ENCODE data around the gene KNDC1.
"Not testable (repeated sequence)": the region's sequence is repeated elsewhere in the genome, so short reads cannot be mapped to it uniquely, and the experiment has no call there.

The KNDC1 gene

GRCh38 chr10:133227256-133227655 is 67.2 kb downstream of the KNDC1 start:
- Histone ChIP-seq H3K27ac (no peak overlapping the region), H3K9me3 (replicated peaks in 1 of 11) (0 out of 22 replicates have a peak, but pooled peaks cover 0 to 4% (median 0%) of the 10 kb centered on the region in 11 experiments), H3K4me1 (peaks cover 20 to 51% (median 44%) of the 10 kb centered on the region in 10 experiments), H3K9ac (no peak overlapping the region), H3K4me2 (peak overlapping the region in 1 of 11 experiments; percentile 88; a peak in 1 of 22 replicates), H3K4me3 (no peak overlapping the region), H4K20me1 (peaks cover 0 to 40% (median 6%) of the 10 kb centered on the region in 11 experiments; a peak in 8 of 22 replicates), H3K27me3 (peaks cover 79 to 86% (median 85%) of the 10 kb centered on the region in 11 experiments), H3K36me3 (no peaks in the 10 kb centered on the region)
- no peak for TF ChIP-seq Cebpa-rat (IDR thresholded peaks at IDR 0.05)

GRCh38 chr10:133229265-133230043 is 69.4 kb downstream of the KNDC1 start:
- H3K9ac ChIP-seq: no peak overlapping the region
- peaks cover 0 to 40% (median 6%) of the 10 kb centered on the region in 11 experiments; a peak in 8 of 22 replicates for H4K20me1 ChIP-seq

DNA sequence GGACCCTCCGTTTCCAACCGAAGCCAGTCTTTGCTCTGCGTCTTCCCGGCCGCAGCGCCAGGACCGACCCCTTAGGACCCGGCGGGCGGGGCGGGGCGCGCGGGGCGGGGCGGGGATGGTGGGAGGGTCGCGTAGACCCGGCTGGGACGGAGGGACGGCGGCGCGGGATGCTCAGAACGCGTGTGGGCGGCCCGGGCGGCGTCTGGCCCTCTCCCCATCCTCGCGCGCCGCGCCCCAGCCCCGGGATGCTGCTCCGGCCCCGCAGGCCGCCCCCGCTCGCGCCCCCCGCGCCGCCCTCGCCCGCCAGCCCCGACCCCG is 70.0 kb downstream of the KNDC1 start, which contains the start of gene UTF1:
Gene UTF1, plus strand, starts transcription at position 174 of the 318 bp plus-strand sequence. Its CDS starts 72 bp downstream, at position 246.
- peaks cover 17 to 49% (median 39%) of the 10 kb centered on the region in 10 experiments for H3K4me1 ChIP-seq
- no peak for TF ChIP-seq Cebpa-rat (IDR thresholded peaks at IDR 0.05)
- H3K4me3 ChIP-seq: peak within 1 kb of the TSS in 8 of 10 experiments; percentile 25 to 51 (median 40); a peak in 13 of 20 replicates
- H3K36me3 ChIP-seq: no peaks in the 10 kb centered on the region
- peaks cover 0 to 40% (median 6%) of the 10 kb centered on the region in 11 experiments; a peak in 8 of 22 replicates for H4K20me1 ChIP-seq
- peak within 1 kb of the TSS; percentile 56 to 73 (median 66) for H3K4me2 ChIP-seq
- no peak within 1 kb of the TSS; a peak in 1 of 22 replicates for H3K9ac ChIP-seq
- peaks cover 94 to 98% (median 98%) of the 10 kb centered on the region in 11 experiments for H3K27me3 ChIP-seq
- H3K9me3 ChIP-seq (replicated peaks in 1 of 11): 0 out of 22 replicates have a peak, but pooled peaks cover 0 to 4% (median 0%) of the 10 kb centered on the region in 11 experiments
- no peak within 1 kb of the TSS for H3K27ac ChIP-seq

More at GRCh38 chr10:133229265-133230043, 69.4 kb downstream of the KNDC1 start:
- H3K27ac ChIP-seq: no peak overlapping the region
- TF ChIP-seq Cebpa-rat (IDR thresholded peaks at IDR 0.05): no peak
- 0 out of 22 replicates have a peak, but pooled peaks cover 0 to 4% (median 0%) of the 10 kb centered on the region in 11 experiments for H3K9me3 ChIP-seq (replicated peaks in 1 of 11)
- H3K27me3 ChIP-seq: peaks cover 95 to 100% (median 100%) of the 10 kb centered on the region in 11 experiments
- H3K4me2 ChIP-seq: peak overlapping the region in 1 of 11 experiments; percentile 12; a peak in 1 of 22 replicates
- peaks cover 20 to 52% (median 42%) of the 10 kb centered on the region in 10 experiments for H3K4me1 ChIP-seq
- no peaks in the 10 kb centered on the region for H3K36me3 ChIP-seq
- H3K4me3 ChIP-seq: no peak overlapping the region; a peak in 1 of 20 replicates

DNA sequence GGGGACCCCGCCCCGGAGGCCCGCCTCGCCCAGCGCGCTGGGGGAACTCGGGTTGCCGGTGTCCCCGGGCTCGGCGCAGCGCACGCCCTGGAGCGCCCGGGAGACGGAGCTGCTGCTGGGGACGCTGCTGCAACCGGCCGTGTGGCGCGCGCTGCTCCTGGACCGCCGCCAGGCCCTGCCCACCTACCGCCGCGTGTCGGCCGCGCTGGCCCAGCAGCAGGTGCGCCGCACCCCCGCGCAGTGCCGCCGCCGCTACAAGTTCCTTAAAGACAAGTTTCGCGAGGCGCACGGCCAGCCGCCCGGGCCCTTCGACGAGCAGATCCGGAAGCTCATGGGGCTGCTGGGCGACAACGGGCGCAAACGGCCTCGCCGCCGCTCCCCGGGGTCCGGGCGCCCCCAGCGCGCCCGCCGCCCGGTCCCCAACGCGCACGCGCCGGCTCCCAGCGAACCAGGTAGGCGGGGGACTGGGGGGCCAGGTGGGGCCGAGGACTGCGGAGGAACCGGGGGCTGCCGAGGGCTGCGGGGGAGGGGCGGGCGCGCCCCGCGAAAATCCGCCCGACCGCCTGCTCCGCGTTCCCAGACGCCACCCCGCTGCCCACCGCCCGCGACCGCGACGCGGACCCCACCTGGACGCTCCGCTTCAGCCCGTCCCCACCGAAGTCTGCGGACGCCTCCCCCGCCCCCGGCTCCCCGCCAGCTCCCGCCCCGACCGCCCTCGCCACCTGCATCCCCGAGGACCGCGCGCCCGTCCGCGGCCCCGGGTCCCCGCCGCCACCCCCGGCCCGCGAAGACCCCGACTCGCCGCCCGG is 70.6 kb downstream of the KNDC1 start:
- Histone ChIP-seq H3K27ac (no peak overlapping the region), H3K4me3 (peak overlapping the region in 8 of 10 experiments; percentile 25 to 51 (median 40); a peak in 13 of 20 replicates), H3K9ac (no peak overlapping the region; a peak in 1 of 22 replicates), H3K27me3 (peaks cover 94 to 98% (median 98%) of the 10 kb centered on the region in 11 experiments), H3K4me2 (peak overlapping the region; percentile 56 to 73 (median 66)), H4K20me1 (peaks cover 0 to 38% (median 6%) of the 10 kb centered on the region in 11 experiments; a peak in 8 of 22 replicates), H3K4me1 (peaks cover 17 to 49% (median 39%) of the 10 kb centered on the region in 10 experiments), H3K9me3 (replicated peaks in 1 of 11) (0 out of 22 replicates have a peak, but pooled peaks cover 0 to 4% (median 0%) of the 10 kb centered on the region in 11 experiments), H3K36me3 (no peaks in the 10 kb centered on the region)
- TF ChIP-seq Cebpa-rat (IDR thresholded peaks at IDR 0.05): no peak

GRCh38 chr10:133231244-133231945 is 71.4 kb downstream of the KNDC1 start:
- Histone ChIP-seq H3K4me1 (peaks cover 16 to 49% (median 39%) of the 10 kb centered on the region in 10 experiments), H3K4me3 (no peak overlapping the region), H3K36me3 (no peaks in the 10 kb centered on the region), H3K9ac (no peak overlapping the region), H3K27ac (no peak overlapping the region), H3K27me3 (peaks cover 93 to 98% (median 98%) of the 10 kb centered on the region in 11 experiments), H4K20me1 (peaks cover 0 to 33% (median 6%) of the 10 kb centered on the region in 11 experiments; a peak in 8 of 22 replicates), H3K9me3 (replicated peaks in 1 of 11) (0 out of 22 replicates have a peak, but pooled peaks cover 0 to 4% (median 0%) of the 10 kb centered on the region in 11 experiments), H3K4me2 (peak overlapping the region in 9 of 11 experiments; percentile 6 to 63 (median 42); a peak in 13 of 22 replicates)
- no peak for TF ChIP-seq Cebpa-rat (IDR thresholded peaks at IDR 0.05)

DNA sequence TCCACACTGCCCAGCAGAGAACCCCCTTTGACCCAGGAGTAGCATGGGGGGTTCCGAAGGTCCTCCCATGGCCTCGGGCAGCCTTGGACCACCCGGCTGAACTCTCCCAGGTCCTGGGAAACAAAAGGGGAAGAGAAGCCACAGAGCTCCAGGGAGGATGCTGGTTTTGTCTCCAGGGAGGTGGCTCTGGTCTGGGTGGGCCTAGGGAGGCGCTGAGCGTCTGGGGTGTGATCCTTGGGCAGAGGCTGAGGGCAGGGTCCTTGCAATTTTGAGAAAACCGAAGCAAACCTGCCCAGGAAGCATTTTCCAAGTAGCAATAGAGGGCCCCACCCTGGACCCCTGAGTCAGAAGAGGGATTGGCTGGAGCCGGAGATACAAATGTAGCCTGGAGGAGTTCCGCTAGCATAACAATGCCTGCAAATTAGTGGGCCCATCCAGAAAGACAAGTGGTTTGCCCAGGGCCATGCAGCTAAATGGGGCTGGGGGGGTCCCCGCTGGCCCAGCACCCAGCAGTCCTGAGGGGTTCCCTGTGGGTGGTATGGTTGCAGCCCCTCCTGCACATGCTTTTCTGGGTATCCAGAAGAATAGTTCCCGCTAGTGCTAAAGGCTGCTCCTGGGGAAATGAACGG is 72.0 kb downstream of the KNDC1 start:
- 0 out of 22 replicates have a peak, but pooled peaks cover 0 to 4% (median 0%) of the 10 kb centered on the region in 11 experiments for H3K9me3 ChIP-seq (replicated peaks in 1 of 11)
- H3K4me3 ChIP-seq: no peak overlapping the region
- H3K9ac ChIP-seq: no peak overlapping the region
- H3K27ac ChIP-seq: no peak overlapping the region
- peaks cover 21 to 49% (median 40%) of the 10 kb centered on the region in 10 experiments for H3K4me1 ChIP-seq
- peaks cover 93 to 98% (median 98%) of the 10 kb centered on the region in 11 experiments for H3K27me3 ChIP-seq
- no peak for TF ChIP-seq Cebpa-rat (IDR thresholded peaks at IDR 0.05)
- peaks cover 0 to 33% (median 10%) of the 10 kb centered on the region in 11 experiments; a peak in 12 of 22 replicates for H4K20me1 ChIP-seq
- H3K4me2 ChIP-seq: peak overlapping the region in 9 of 11 experiments; percentile 6 to 63 (median 42); a peak in 14 of 22 replicates
- H3K36me3 ChIP-seq: no peaks in the 10 kb centered on the region

DNA sequence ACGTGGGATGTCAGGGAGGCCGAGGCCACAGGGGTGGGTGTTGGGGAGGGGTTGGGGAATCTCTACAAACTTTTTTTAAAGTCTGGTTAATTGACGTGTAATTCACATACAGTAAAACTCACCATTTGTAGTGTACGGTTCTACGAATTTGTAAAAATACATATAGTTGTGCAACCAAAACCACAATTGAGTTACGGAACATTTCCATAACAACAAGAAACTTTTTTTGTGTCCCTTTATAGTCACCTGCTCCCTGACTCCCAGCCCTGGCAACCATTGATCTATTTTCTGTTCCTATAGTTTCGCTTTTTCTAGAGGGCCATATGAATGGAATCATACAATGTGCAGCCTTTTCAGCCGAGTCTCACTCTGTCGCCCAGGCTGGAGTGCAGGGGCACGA is 74.8 kb downstream of the KNDC1 start:
- not testable (repeated sequence) for H3K36me3 ChIP-seq; H3K9ac ChIP-seq; H3K27ac ChIP-seq; H3K9me3 ChIP-seq (replicated peaks in 1 of 11)
- Histone ChIP-seq H3K27me3 (peaks cover 90 to 98% (median 96%) of the 10 kb centered on the region in 11 experiments), H4K20me1 (peaks cover 0 to 38% (median 14%) of the 10 kb centered on the region in 11 experiments; a peak in 12 of 22 replicates), H3K4me2 (peak overlapping the region; percentile 49 to 88 (median 81); a peak in 20 of 22 replicates), H3K4me1 (peaks cover 32 to 68% (median 55%) of the 10 kb centered on the region in 10 experiments), H3K4me3 (0 out of 20 replicates have a peak overlapping the region, but pooled peaks of 1 of the 10 experiments have one; percentile 23)
